Hair follicular keratinocyte (primary cell): Measurements from ENCODE around the gene C9orf85. TPM values are rescaled to one million over a fixed set of nuclear protein-coding genes. Genes with fewer than 3 reads are reported as not detected.

Experiments
- total RNA-seq: library from RNA; depleted of rRNA; stranded (reverse); fragments of >200 nt; gene quantifications from 2 replicates; pipeline ENCODE4 v1.2.3, GENCODE V29; 2015

The C9orf85 gene
- 11.3 and 14.0 TPM in 2 replicates for total RNA-seq

GRCh38 chr9:71911061-71911907 lies at the start of gene C9orf85, which contains the start of gene ABHD17B:
Gene C9orf85 (plus strand): TSS chr9:71911639. CDS start chr9:71911735, 96 bp downstream.
Gene ABHD17B (minus strand): TSS chr9:71911193. CDS start chr9:71875080, 36,113 bp downstream.

Other genes starting within 250 kb of the C9orf85 start
- gene CEMIP2, start 143.1 kb upstream of the C9orf85 start, total RNA-seq: 40.3 and 53.2 TPM in 2 replicates
- gene ABHD17B, start 446 bp upstream of the C9orf85 start, total RNA-seq: 8.1 and 9.6 TPM in 2 replicates
- gene C9orf57, start 149.0 kb downstream of the C9orf85 start, total RNA-seq: not detected in 2 replicates
- gene GDA, start 237.8 kb downstream of the C9orf85 start, total RNA-seq: 0.23 TPM in 2 replicates